Upper lobe of right lung (tissue), 1 donor: ENCODE measurements around the gene LRRC1. TPM values are rescaled to one million over a fixed set of nuclear protein-coding genes. Genes with fewer than 3 reads are reported as not detected.

ENCODE experiments used
- ATAC-seq: fragments of 200-7000 bp; cut with Tn5 transposase; one replicate; pipeline ENCODE4 v1.9.1; 2020; ENCODE audit warnings: mild to moderate bottlenecking, moderate library complexity
- DNase-seq: peaks from one replicate; pipeline ENCODE4 v3.0.0-alpha.2; 2020
- H3K27ac ChIP-seq: fragments of 200-600 bp; one replicate; pipeline ENCODE4 v1.8.0; 2022
- H3K27me3 ChIP-seq: fragments of 200-600 bp; one replicate; pipeline ENCODE4 v1.8.0; 2022; ENCODE audit warnings: mild to moderate bottlenecking
- H3K36me3 ChIP-seq: fragments of 200-600 bp; one replicate; pipeline ENCODE4 v1.8.0; 2022
- H3K4me1 ChIP-seq: fragments of 200-600 bp; one replicate; pipeline ENCODE4 v1.8.0; 2022
- H3K4me3 ChIP-seq: fragments of 200-600 bp; one replicate; pipeline ENCODE4 v1.8.0; 2022; ENCODE audit warnings: mild to moderate bottlenecking
- H3K9me3 ChIP-seq: fragments of 200-600 bp; one replicate; pipeline ENCODE4 v1.8.0; 2022
- CTCF ChIP-seq: fragments of 200-600 bp; IDR thresholded peaks from one replicate; pipeline ENCODE4 v1.8.0; 2022; ENCODE audit warnings: antibody characterized with exemption
- intact Hi-C: fragments of 100-400 bp; cut with DNase I; formaldehyde crosslinking; loops from one replicate; pipeline ENCODE4 v1.11.0; 2022
- total RNA-seq: library from RNA; stranded (reverse); fragmentation: NEBNext Ultra II Directional; extraction: Animal tissue kit (Norgen Biotek cat#: 25700); gene quantifications from one replicate; pipeline ENCODE4 v1.2.1, GENCODE V29; 2021
- donor health status: DM: no; HTN: yes; CAD: no; lungs with severe emphysema.

LRRC1 gene
- total RNA-seq, 1 donor from 2014 or later: 22.3 TPM

- DNase-seq (peak; percentile 70), ATAC-seq (peak; percentile 62)
- H3K4me3 ChIP-seq: peak overlapping the region; percentile 84
- H3K36me3 ChIP-seq: no peaks in the 10 kb centered on the region
- peak overlapping the region; percentile 72 for H3K27ac ChIP-seq
- peaks cover 11% of the 10 kb centered on the region for H3K4me1 ChIP-seq
- H3K9me3 ChIP-seq: no peaks in the 10 kb centered on the region
- no peaks in the 10 kb centered on the region for H3K27me3 ChIP-seq
- intact Hi-C loops: no loop called here
- TF ChIP-seq CTCF: no peak
These were observed 1.3 kb upstream of the LRRC1 start for GRCh38 chr6:53793318-53794136.

- ATAC-seq: peak; percentile 72
- DNase-seq: peak; percentile 81
- Histone ChIP-seq H3K36me3 (no peaks in the 10 kb centered on the region), H3K27ac (peak overlapping the region; percentile 72), H3K4me1 (peaks cover 11% of the 10 kb centered on the region), H3K4me3 (peak overlapping the region; percentile 84), H3K9me3 (no peaks in the 10 kb centered on the region), H3K27me3 (no peaks in the 10 kb centered on the region)
- TF ChIP-seq CTCF: peak; percentile 39
- intact Hi-C loops: no loop called here
These were observed 577 bp upstream of the LRRC1 start for GRCh38 chr6:53794137-53794719.

- no peak for DNase-seq
- H3K36me3 ChIP-seq: no peaks in the 10 kb centered on the region
- H3K4me3 ChIP-seq: peak overlapping the region; percentile 84
- no peaks in the 10 kb centered on the region for H3K9me3 ChIP-seq
- peak; percentile 26 for ATAC-seq
- no peak for TF ChIP-seq CTCF
- peaks cover 11% of the 10 kb centered on the region for H3K4me1 ChIP-seq
- H3K27ac ChIP-seq: peak overlapping the region; percentile 72
- intact Hi-C loops: no loop called here
- no peaks in the 10 kb centered on the region for H3K27me3 ChIP-seq
These were observed 516 bp downstream of the LRRC1 start for GRCh38 chr6:53795340-53795701.

- intact Hi-C loops: no loop called here
- Histone ChIP-seq H3K36me3 (no peaks in the 10 kb centered on the region), H3K27me3 (no peaks in the 10 kb centered on the region), H3K27ac (peak overlapping the region; percentile 72), H3K4me3 (peak overlapping the region; percentile 84), H3K4me1 (peaks cover 11% of the 10 kb centered on the region), H3K9me3 (no peaks in the 10 kb centered on the region)
- TF ChIP-seq CTCF: no peak
- DNase-seq (peak; percentile 73), ATAC-seq (peak; percentile 26)
These were observed 1.1 kb downstream of the LRRC1 start for GRCh38 chr6:53795702-53796450.

GRCh38 chr6:53796451-53796780, 1.6 kb downstream of the LRRC1 start:
- TF ChIP-seq CTCF: no peak
- Histone ChIP-seq H3K9me3 (no peaks in the 10 kb centered on the region), H3K4me1 (peaks cover 11% of the 10 kb centered on the region), H3K36me3 (no peaks in the 10 kb centered on the region), H3K27ac (peak overlapping the region; percentile 72), H3K27me3 (no peaks in the 10 kb centered on the region), H3K4me3 (peak overlapping the region; percentile 84)
- intact Hi-C loops: no loop called here
- DNase-seq (no peak), ATAC-seq (no peak)
